Neural progenitor cell (in vitro differentiated cells): Measurements from ENCODE around the gene ZNHIT6. TPM values are rescaled to one million over a fixed set of nuclear protein-coding genes. Genes with fewer than 3 reads are reported as not detected.

Experiments
- DNase-seq: peaks from one replicate; pipeline ENCODE4 v3.0.0-alpha.2; 2016; ENCODE audit warnings: low spot score
- H2AFZ ChIP-seq: fragments of 200-600 bp; sonication (generic); replicated peaks from 2 replicates; pipeline ENCODE4 v1.6.1; 2016; ENCODE audit warnings: antibody characterized with exemption
- H3F3A ChIP-seq: fragments of 200-600 bp; sonication (generic); 2 replicates; pipeline ENCODE4 v1.6.1; 2016; ENCODE audit warnings: antibody characterized with exemption, low read depth
- H3K27ac ChIP-seq: fragments of 200-600 bp; sonication (generic); 2 replicates; pipeline ENCODE4 v1.5.1; 2016; ENCODE audit warnings: mild to moderate bottlenecking
- H3K27me3 ChIP-seq: fragments of 200-600 bp; sonication (generic); 2 replicates; pipeline ENCODE4 v1.6.1; 2016; ENCODE audit warnings: mild to moderate bottlenecking, moderate library complexity
- H3K36me3 ChIP-seq: fragments of 200-600 bp; sonication (generic); 2 replicates; pipeline ENCODE4 v1.5.1; 2016
- H3K4me1 ChIP-seq: fragments of 200-600 bp; sonication (generic); 2 replicates; pipeline ENCODE4 v1.6.1; 2016; ENCODE audit warnings: mixed run types
- H3K4me2 ChIP-seq: fragments of 200-600 bp; sonication (generic); 2 replicates; pipeline ENCODE4 v1.6.1; 2016
- H3K4me3 ChIP-seq: fragments of 200-600 bp; sonication (generic); 2 replicates; pipeline ENCODE4 v1.5.1; 2016
- H3K79me2 ChIP-seq: fragments of 200-600 bp; sonication (generic); 2 replicates; pipeline ENCODE4 v1.6.1; 2016; ENCODE audit warnings: low read depth
- H3K9ac ChIP-seq: fragments of 200-600 bp; sonication (generic); 2 replicates; pipeline ENCODE4 v1.6.1; 2016
- H3K9me3 ChIP-seq: fragments of 200-600 bp; sonication (generic); 2 replicates; pipeline ENCODE4 v1.5.1; 2016; ENCODE audit warnings: low read depth
- H4K20me1 ChIP-seq: fragments of 200-600 bp; sonication (generic); 2 replicates; pipeline ENCODE4 v1.6.1; 2016; ENCODE audit warnings: low read depth
- H3K27ac Mint-ChIP-seq: 3 replicates; pipeline ENCODE4 v1.8.0; 2021; ENCODE audit warnings: mixed read lengths
- H3K27me3 Mint-ChIP-seq: 2 replicates; pipeline ENCODE4 v1.8.0; 2022; ENCODE audit warnings: low read depth, mild to moderate bottlenecking, inconsistent platforms, moderate library complexity, mixed read lengths; ENCODE audit not compliant: insufficient read depth
- H3K36me3 Mint-ChIP-seq: 3 replicates; pipeline ENCODE4 v1.8.0; 2021; ENCODE audit warnings: mixed read lengths
- H3K4me1 Mint-ChIP-seq: 3 replicates; pipeline ENCODE4 v1.8.0; 2021; ENCODE audit warnings: mixed read lengths
- H3K4me3 Mint-ChIP-seq: 3 replicates; pipeline ENCODE4 v1.8.0; 2021; ENCODE audit warnings: mild to moderate bottlenecking, moderate library complexity, mixed read lengths
- H3K9me3 Mint-ChIP-seq: 3 replicates; pipeline ENCODE4 v1.8.0; 2020; ENCODE audit warnings: mixed read lengths
- CTCF ChIP-seq: fragments of 200-600 bp; sonication (generic); IDR thresholded peaks from 2 replicates; pipeline ENCODE4 v1.5.1; 2017; ENCODE audit warnings: antibody characterized with exemption, mild to moderate bottlenecking
- EZH2 ChIP-seq: fragments of 200-600 bp; sonication (generic); IDR thresholded peaks from 2 replicates; pipeline ENCODE4 v1.6.1; 2017; ENCODE audit warnings: antibody characterized with exemption, mild to moderate bottlenecking, moderate library complexity
- EZH2phosphoT487 ChIP-seq: fragments of 200-600 bp; sonication (generic); IDR thresholded peaks from 2 replicates; pipeline ENCODE4 v1.6.1; 2017; ENCODE audit warnings: antibody characterized with exemption
- total RNA-seq: library from RNA; depleted of rRNA; stranded (reverse); fragments of >200 nt; gene quantifications from 2 replicates; pipeline ENCODE4 v1.2.3, GENCODE V29; 2015; ENCODE audit warnings: low replicate concordance

The ZNHIT6 gene
- total RNA-seq, 1 donor from 2014 or later: 22.0 TPM

GRCh38 chr1:85604298-85604997, 103.8 kb downstream of the ZNHIT6 start:
- peaks cover 3% of the 10 kb centered on the region for H3K27me3 Mint-ChIP-seq
- Histone ChIP-seq H3K4me2 (no peak overlapping the region), H4K20me1 (no peaks in the 10 kb centered on the region), H3K27ac (no peak overlapping the region), H3K9me3 (no peaks in the 10 kb centered on the region), H3K36me3 (no peaks in the 10 kb centered on the region), H3K4me3 (no peak overlapping the region), H3K4me1 (peaks cover 11% of the 10 kb centered on the region), H3F3A (peaks cover 8% of the 10 kb centered on the region), H3K9ac (no peak overlapping the region), H2AFZ (no peak overlapping the region), H3K79me2 (no peaks in the 10 kb centered on the region), H3K27me3 (no peaks in the 10 kb centered on the region)
- H3K27ac Mint-ChIP-seq: no peak overlapping the region
- no peak overlapping the region for H3K4me3 Mint-ChIP-seq
- no peak for DNase-seq
- H3K36me3 Mint-ChIP-seq: no peaks in the 10 kb centered on the region
- H3K4me1 Mint-ChIP-seq: peaks cover 20% of the 10 kb centered on the region
- no peaks in the 10 kb centered on the region for H3K9me3 Mint-ChIP-seq
- TF ChIP-seq CTCF (no peak), EZH2phosphoT487 (no peak), EZH2 (no peak)

GRCh38 chr1:85603086-85603880, 105.0 kb downstream of the ZNHIT6 start:
- no peak overlapping the region for H3K4me3 Mint-ChIP-seq
- Histone ChIP-seq H3K27me3 (no peaks in the 10 kb centered on the region), H2AFZ (no peak overlapping the region), H3K4me1 (peaks cover 11% of the 10 kb centered on the region), H3K36me3 (no peaks in the 10 kb centered on the region), H3K9ac (no peak overlapping the region), H3K79me2 (no peaks in the 10 kb centered on the region), H3K4me2 (no peak overlapping the region), H3K4me3 (no peak overlapping the region), H3K27ac (no peak overlapping the region), H3K9me3 (no peaks in the 10 kb centered on the region), H4K20me1 (no peaks in the 10 kb centered on the region), H3F3A (peaks cover 8% of the 10 kb centered on the region)
- DNase-seq: no peak
- no peaks in the 10 kb centered on the region for H3K9me3 Mint-ChIP-seq
- no peak for TF ChIP-seq EZH2phosphoT487
- no peak for TF ChIP-seq EZH2
- no peak for TF ChIP-seq CTCF
- peaks cover 20% of the 10 kb centered on the region for H3K4me1 Mint-ChIP-seq
- no peaks in the 10 kb centered on the region for H3K36me3 Mint-ChIP-seq
- peak overlapping the region; percentile 75 for H3K27ac Mint-ChIP-seq
- H3K27me3 Mint-ChIP-seq: peaks cover 3% of the 10 kb centered on the region

GRCh38 chr1:85602571-85602970, 105.7 kb downstream of the ZNHIT6 start:
- peaks cover 14% of the 10 kb centered on the region for H3K4me1 Mint-ChIP-seq
- H3K27ac Mint-ChIP-seq: peak overlapping the region; percentile 75
- no peaks in the 10 kb centered on the region for H3K36me3 Mint-ChIP-seq
- peaks cover 8% of the 10 kb centered on the region for H3F3A ChIP-seq
- H3K9me3 Mint-ChIP-seq: no peaks in the 10 kb centered on the region
- H3K9ac ChIP-seq: no peak overlapping the region
- H2AFZ ChIP-seq: no peak overlapping the region
- no peaks in the 10 kb centered on the region for H3K27me3 ChIP-seq
- H3K4me3 Mint-ChIP-seq: no peak overlapping the region
- H3K4me1 ChIP-seq: peaks cover 10% of the 10 kb centered on the region
- no peaks in the 10 kb centered on the region for H3K9me3 ChIP-seq
- H3K27me3 Mint-ChIP-seq: peaks cover 3% of the 10 kb centered on the region
- H4K20me1 ChIP-seq: no peaks in the 10 kb centered on the region
- H3K36me3 ChIP-seq: no peaks in the 10 kb centered on the region
- no peak overlapping the region for H3K27ac ChIP-seq
- H3K4me2 ChIP-seq: no peak overlapping the region
- DNase-seq: no peak
- no peaks in the 10 kb centered on the region for H3K79me2 ChIP-seq
- no peak for TF ChIP-seq CTCF
- no peak for TF ChIP-seq EZH2
- TF ChIP-seq EZH2phosphoT487: no peak
- H3K4me3 ChIP-seq: no peak overlapping the region
